Gastroesophageal sphincter (tissue), 4 donors: ENCODE measurements around the gene AADACL2. TPM values are rescaled to one million over a fixed set of nuclear protein-coding genes. Genes with fewer than 3 reads are reported as not detected.

Experiments
- ATAC-seq: fragments of 150-250 bp; one replicate; pipeline ENCODE4 v1.9.1; 2016; ENCODE audit warnings: mild to moderate bottlenecking, moderate library complexity
- H3K27ac ChIP-seq, 4 donors: fragments of 200-600 bp; sonication (generic) in 3 of 4; 1 replicate in 3 of 4; 2 replicates in 1 of 4; pipeline ENCODE4 v1.5.1; 2016 to 2019
- H3K27me3 ChIP-seq: fragments of 200-600 bp; sonication (generic); one replicate; pipeline ENCODE4 v1.5.1; 2019
- H3K36me3 ChIP-seq, 2 donors: fragments of 200-600 bp; sonication (generic); one replicate each; pipeline ENCODE4 v1.5.1; 2019; ENCODE audit warnings: control low read depth in 1 of 2
- H3K4me1 ChIP-seq, 3 donors: fragments of 200-600 bp; sonication (generic); 1 replicate in 2 of 3; 2 replicates in 1 of 3; pipeline ENCODE4 v1.5.1; 2016 to 2019; ENCODE audit warnings: control low read depth in 2 of 3
- H3K4me3 ChIP-seq, 2 donors: fragments of 200-600 bp; sonication (generic); one replicate each; pipeline ENCODE4 v1.5.1; 2019; ENCODE audit warnings: mild to moderate bottlenecking in 1 of 2, moderate library complexity in 1 of 2
- H3K9me3 ChIP-seq, 3 donors: fragments of 200-600 bp; sonication (generic); one replicate each; pipeline ENCODE4 v1.5.1; 2017 to 2019; ENCODE audit warnings: control low read depth in 2 of 3
- EP300 ChIP-seq: sonication (generic); formaldehyde crosslinking; IDR thresholded peaks from one replicate; pipeline ENCODE4 v1.6.1; 2017; ENCODE audit warnings: antibody characterized with exemption, mild to moderate bottlenecking
- POLR2A ChIP-seq, 2 donors: fragments of 450-650 bp; IDR thresholded peaks; one replicate each; pipeline ENCODE4 v1.6.1; 2017; ENCODE audit warnings: antibody characterized with exemption in 2 of 2, mild to moderate bottlenecking in 2 of 2, moderate library complexity in 1 of 2
- POLR2AphosphoS5 ChIP-seq: sonication (generic); formaldehyde crosslinking; IDR thresholded peaks from one replicate; pipeline ENCODE4 v1.6.1; 2017; ENCODE audit warnings: antibody characterized with exemption
- WGBS, 2 donors: methylation state at CpG; one replicate each; pipeline ENCODE4 v1.1.5; 2018; ENCODE audit warnings: low coverage in 1 of 2; 5-methylcytosine and 5-hydroxymethylcytosine counted together
- total RNA-seq, 4 donors: library from RNA; depleted of rRNA; stranded (reverse); fragments of >200 nt; gene quantifications; one replicate each; pipeline ENCODE4 v1.1.0, GENCODE V29; 2016
- TF ChIP-seq, protein P1 (sequence below), 4 experiments: fragments of 200-600 bp in 2 of 4; fragments of 450-650 bp in 2 of 4; sonication (generic) in 1 of 4; IDR thresholded peaks; one replicate each; pipeline ENCODE4 v1.5.1; 2017 to 2019; ENCODE audit warnings: antibody characterized with exemption in 4 of 4, mild to moderate bottlenecking in 2 of 4, moderate library complexity in 2 of 4

The AADACL2 gene
- total RNA-seq, 4 donors from 2014 or later = 0.54 to 4.4 TPM; not detected in 2

DNA sequence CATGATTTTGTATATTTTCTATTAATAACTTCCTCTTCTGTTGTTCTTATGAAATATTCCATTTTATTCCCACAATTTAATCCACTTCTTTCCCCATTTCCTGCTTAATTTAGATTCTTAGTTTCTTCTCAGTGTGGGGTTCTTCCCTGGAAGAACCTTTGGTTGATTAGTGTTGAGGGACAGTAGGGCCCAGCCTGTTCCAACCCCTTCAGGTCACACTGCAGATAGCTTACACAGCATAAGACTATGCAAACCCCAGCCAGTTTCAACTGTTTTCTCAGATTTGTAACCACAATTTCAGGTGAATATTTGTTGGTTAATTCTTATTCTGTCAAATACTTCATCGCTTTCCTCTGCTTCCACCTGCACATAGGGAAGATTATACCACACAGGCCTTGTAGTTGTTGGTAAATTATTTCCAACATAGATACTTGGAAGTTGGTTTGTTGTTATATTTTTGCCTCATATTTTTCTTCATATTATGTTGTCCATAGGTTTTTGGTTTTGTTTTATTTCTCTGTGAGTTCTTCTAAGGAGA, 34.7 kb downstream of the AADACL2 start:
- H3K4me1 ChIP-seq = peaks cover 7 to 25% (median 8%) of the 10 kb centered on the region in 3 donors
- no peak overlapping the region for H3K4me3 ChIP-seq
- WGBS, 2 donors = 53 to 100% methylated on average over 1 of the region's 1 CpG
- no peaks in the 10 kb centered on the region for H3K9me3 ChIP-seq
- H3K27ac ChIP-seq = no peak overlapping the region
- no peaks in the 10 kb centered on the region for H3K27me3 ChIP-seq
- H3K36me3 ChIP-seq = no peaks in the 10 kb centered on the region
- no peak for TF ChIP-seq POLR2A (IDR thresholded peaks at IDR 0.05)
- TF ChIP-seq POLR2AphosphoS5 = no peak
- TF ChIP-seq EP300 = no peak
- TF ChIP-seq, protein P1, sequence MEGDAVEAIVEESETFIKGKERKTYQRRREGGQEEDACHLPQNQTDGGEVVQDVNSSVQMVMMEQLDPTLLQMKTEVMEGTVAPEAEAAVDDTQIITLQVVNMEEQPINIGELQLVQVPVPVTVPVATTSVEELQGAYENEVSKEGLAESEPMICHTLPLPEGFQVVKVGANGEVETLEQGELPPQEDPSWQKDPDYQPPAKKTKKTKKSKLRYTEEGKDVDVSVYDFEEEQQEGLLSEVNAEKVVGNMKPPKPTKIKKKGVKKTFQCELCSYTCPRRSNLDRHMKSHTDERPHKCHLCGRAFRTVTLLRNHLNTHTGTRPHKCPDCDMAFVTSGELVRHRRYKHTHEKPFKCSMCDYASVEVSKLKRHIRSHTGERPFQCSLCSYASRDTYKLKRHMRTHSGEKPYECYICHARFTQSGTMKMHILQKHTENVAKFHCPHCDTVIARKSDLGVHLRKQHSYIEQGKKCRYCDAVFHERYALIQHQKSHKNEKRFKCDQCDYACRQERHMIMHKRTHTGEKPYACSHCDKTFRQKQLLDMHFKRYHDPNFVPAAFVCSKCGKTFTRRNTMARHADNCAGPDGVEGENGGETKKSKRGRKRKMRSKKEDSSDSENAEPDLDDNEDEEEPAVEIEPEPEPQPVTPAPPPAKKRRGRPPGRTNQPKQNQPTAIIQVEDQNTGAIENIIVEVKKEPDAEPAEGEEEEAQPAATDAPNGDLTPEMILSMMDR (IDR thresholded peaks at IDR 0.05) = no peak
- no peak for ATAC-seq

DNA sequence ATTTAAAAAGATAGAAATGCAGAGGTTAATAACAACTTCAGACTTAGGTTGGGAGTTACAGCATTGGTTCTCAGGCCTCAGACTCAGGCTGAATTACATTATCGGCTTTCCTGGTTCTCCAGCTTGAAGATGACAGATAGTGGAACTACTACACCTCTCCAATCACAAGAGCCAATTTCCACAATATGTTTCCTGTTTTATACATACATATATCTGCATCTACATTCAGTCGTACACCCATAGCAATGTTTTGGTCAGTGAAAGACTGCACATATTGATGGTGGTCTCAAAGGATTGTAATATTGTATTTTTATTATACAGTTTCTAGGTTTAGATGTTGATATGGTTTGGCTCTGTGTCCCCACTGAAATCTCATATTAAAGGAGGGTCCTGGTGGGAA, 35.4 kb downstream of the AADACL2 start:
- 70 to 87% methylated on average over 2 of the region's 2 CpGs for WGBS, 2 donors
- Histone ChIP-seq H3K4me1 (peaks cover 7 to 25% (median 8%) of the 10 kb centered on the region in 3 donors), H3K27me3 (no peaks in the 10 kb centered on the region), H3K4me3 (no peak overlapping the region), H3K27ac (peak overlapping the region in 3 of 4 donors; percentile 50 to 67 (median 53)), H3K9me3 (no peaks in the 10 kb centered on the region), H3K36me3 (no peaks in the 10 kb centered on the region)
- TF ChIP-seq POLR2A (IDR thresholded peaks at IDR 0.05) (no peak), POLR2AphosphoS5 (no peak), EP300 (no peak)
- TF ChIP-seq, protein P1 (IDR thresholded peaks at IDR 0.05) = no peak
- no peak for ATAC-seq

DNA sequence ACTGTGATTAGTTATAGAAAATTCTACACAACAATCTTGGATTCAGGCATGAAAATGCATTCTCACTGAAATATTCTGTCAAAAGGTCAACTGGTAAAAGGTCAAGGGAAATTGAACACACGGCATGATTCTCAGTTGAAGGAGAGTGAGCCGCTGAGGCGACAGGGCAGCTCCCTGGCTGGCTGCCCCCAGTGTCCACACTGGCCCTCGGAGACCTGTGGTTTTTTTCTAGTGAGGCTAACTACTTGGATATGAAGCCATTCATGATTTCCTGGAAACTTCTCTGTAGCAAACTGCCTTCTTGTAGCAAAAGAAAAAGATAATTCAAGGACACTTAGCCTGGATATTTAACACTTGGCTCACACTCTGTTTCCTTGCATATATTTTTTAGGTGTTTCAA, 37.2 kb downstream of the AADACL2 start:
- Histone ChIP-seq H3K9me3 (no peaks in the 10 kb centered on the region), H3K27ac (peak overlapping the region; percentile 3 to 53 (median 36)), H3K4me1 (peaks cover 7 to 25% (median 8%) of the 10 kb centered on the region in 3 donors), H3K27me3 (no peaks in the 10 kb centered on the region), H3K36me3 (no peaks in the 10 kb centered on the region), H3K4me3 (no peak overlapping the region)
- ATAC-seq = peak; percentile 79
- TF ChIP-seq, protein P1 (IDR thresholded peaks at IDR 0.05) = no peak
- no peak for TF ChIP-seq POLR2A (IDR thresholded peaks at IDR 0.05)
- TF ChIP-seq POLR2AphosphoS5 = no peak
- no peak for TF ChIP-seq EP300
- 30 to 31% methylated on average over 4 of the region's 4 CpGs for WGBS, 2 donors

DNA sequence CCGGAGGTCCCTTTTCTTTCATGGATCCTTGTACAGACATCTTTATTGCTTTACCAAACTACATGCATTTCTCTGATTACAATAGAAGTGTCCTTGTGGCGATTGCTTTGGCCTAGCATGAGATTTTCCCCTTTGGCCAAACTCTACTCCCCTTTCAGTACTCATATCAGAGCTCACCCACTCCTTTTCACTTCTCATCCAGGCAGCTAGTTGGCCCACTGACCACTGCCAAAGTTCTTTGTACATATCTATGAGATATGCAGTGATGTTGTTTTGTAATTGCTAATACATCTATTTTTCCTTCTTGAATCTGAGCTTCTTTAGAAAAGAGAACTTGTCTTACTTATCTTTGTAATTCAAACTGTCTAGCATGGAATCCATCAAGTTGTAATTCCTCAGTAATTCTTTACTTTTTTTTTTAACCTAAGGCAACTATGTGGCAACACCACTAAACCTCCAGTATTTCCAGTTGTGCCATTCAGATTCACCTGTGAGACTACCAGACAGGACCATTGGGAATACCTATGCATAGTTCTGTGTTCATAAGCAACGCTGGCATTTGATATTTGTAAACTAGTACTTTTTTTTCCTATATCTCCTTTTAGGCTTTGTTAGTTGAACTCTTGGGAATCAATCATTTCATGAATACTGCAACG, 39.2 kb downstream of the AADACL2 start:
- Histone ChIP-seq H3K36me3 (no peaks in the 10 kb centered on the region), H3K9me3 (no peaks in the 10 kb centered on the region), H3K27me3 (no peaks in the 10 kb centered on the region), H3K4me1 (peaks cover 7 to 25% (median 8%) of the 10 kb centered on the region in 3 donors), H3K27ac (no peak overlapping the region), H3K4me3 (no peak overlapping the region)
- TF ChIP-seq, protein P1 (IDR thresholded peaks at IDR 0.05) = no peak
- TF ChIP-seq EP300 (no peak), POLR2AphosphoS5 (no peak), POLR2A (IDR thresholded peaks at IDR 0.05) (no peak)
- ATAC-seq = no peak
- WGBS, 2 donors = 83 to 100% methylated on average over 4 of the region's 4 CpGs

DNA sequence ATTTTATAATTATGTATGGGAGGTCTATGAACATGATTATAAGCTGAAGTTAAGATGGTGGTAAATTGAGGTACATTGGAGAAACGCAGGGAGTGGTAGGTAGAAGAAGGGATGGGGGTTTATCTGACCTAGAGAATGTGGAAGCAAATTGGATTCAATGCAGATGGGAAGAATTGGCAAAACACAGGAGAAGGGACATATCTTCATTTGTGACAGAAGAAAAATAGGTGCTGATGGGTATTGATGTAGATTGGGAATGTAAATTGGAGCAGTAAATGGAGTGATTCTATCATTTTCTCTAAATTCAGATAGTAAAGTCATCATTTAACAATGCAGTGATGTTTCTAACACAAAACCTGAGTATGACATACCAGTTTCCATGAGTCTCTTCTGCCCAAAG, 40.5 kb downstream of the AADACL2 start:
- H3K9me3 ChIP-seq = no peaks in the 10 kb centered on the region
- no peaks in the 10 kb centered on the region for H3K27me3 ChIP-seq
- no peak for TF ChIP-seq POLR2A (IDR thresholded peaks at IDR 0.05)
- TF ChIP-seq, protein P1 (IDR thresholded peaks at IDR 0.05) = no peak
- no peak for TF ChIP-seq EP300
- no peak for TF ChIP-seq POLR2AphosphoS5
- H3K27ac ChIP-seq = no peak overlapping the region
- ATAC-seq = no peak
- WGBS, 2 donors = 91 to 93% methylated on average over 1 of the region's 1 CpG
- no peak overlapping the region for H3K4me3 ChIP-seq
- H3K4me1 ChIP-seq = peaks cover 7 to 25% (median 8%) of the 10 kb centered on the region in 3 donors
- H3K36me3 ChIP-seq = no peaks in the 10 kb centered on the region
